Iris pigment epithelial cell (primary cell): Measurements from ENCODE around the gene QSOX2.

Experiments used
- DNase-seq: peaks from one replicate; pipeline ENCODE4 v3.0.0-alpha.2; 2011; ENCODE audit warnings: low read depth

Gene QSOX2

DNA sequence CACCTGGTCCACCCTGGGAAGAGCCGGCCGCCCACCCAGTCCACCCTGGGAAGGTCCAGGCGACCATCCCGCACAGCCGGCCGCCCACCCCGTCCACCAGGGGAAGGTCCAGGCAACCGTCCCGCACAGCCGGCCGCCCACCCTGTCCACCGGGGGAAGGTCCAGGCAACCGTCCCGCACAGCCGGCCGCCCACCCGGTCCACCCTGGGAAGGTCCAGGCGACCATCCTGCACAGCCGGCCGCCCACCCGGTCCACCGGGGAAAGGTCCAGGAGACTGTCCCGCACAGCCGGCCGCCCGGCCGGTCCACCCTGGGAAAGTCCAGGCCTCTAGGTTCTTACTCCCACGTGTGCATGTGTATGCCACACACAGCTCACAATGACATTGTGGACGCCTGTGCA, 6.7 kb upstream of the QSOX2 start:
- no peak for DNase-seq

DNA sequence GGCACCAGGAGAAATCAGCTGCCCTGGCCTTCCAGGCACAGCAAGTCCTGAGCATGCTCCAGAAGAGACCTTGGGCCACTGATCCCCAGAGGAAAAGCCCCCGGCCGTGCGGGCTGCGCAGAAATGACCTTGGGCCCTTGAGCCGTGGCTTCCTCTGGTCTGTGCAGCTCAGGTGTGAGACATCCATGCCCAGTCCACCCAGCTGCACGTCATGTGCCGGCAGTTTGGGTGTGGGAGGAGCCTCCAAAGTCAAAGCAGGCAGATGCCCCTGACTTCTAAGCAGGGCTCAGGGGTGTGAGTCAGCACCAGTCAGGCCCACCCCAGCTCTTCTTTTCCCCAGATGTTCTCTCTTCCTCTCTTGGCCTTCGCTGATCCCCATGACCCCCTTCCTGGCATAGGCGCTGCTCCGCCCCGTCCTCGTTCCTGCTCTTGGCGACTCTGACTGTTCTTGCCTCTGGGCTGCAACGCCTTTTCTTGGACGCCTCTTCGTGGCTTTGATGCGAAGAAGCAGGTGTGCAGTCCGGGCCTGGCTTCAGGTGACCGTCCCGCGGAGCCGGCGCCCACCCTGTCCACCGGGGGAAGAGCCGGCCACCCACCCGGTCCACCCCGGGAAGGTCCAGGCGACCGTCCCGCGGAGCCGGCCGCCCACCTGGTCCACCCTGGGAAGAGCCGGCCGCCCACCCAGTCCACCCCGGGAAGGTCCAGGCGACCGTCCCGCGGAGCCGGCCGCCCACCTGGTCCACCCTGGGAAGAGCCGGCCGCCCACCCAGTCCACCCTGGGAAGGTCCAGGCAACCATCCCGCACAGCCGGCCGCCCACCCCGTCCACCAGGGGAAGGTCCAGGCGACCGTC, 5.9 kb upstream of the QSOX2 start:
- DNase-seq, result no peak

DNA sequence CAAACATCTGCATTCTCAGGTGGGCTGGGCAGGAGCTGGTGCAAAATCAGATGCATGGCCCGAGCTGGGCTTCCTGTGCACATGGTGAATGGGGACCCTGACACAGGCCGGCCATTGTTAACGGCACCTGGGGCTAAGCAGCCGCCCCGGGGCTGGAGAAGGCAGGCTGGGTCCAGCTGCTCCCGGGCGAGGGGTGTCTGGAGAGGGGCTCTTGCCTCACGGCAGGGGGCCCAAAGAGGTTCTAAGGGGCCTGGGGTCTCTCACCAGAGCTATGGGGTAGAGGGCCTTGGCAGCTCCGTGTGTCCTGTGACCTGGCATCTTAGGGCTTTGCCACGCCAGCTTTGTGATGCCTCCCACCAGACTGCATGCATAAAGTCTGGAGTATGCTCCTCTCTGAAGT, 5.1 kb upstream of the QSOX2 start:
- DNase-seq, result no peak

DNA sequence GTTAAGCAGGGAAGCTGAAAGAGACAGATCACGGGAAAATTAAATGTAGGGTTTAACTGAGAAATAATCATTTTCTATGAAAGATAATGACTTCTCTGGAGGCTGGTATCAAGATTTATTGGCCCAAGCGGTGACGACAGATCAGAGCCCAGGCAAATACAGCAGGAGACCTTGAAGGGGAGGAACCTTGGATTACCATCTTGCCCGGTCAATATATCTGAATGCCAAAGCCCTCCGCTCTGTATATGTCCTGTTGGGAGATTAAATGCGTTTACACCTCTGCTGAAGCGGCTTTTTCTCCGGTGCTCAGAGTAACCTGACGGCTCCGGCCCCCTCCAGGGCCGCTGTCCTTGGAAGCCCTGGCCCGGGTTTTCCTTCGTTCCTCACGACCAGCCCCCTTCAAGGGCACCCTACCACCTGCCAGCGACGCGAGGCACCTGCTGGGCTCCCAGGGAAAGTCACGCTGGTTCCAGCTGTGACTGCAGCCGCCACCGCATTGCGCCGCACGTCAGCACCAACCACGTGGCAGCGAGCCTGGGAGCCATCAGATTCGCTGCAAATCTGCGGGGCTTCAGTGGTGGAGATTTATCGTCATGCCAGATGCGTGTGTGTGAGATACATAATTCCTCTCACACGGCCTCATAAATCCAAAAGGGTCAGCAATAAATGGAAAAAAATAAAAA, 4.4 kb upstream of the QSOX2 start:
- no peak for DNase-seq

DNA sequence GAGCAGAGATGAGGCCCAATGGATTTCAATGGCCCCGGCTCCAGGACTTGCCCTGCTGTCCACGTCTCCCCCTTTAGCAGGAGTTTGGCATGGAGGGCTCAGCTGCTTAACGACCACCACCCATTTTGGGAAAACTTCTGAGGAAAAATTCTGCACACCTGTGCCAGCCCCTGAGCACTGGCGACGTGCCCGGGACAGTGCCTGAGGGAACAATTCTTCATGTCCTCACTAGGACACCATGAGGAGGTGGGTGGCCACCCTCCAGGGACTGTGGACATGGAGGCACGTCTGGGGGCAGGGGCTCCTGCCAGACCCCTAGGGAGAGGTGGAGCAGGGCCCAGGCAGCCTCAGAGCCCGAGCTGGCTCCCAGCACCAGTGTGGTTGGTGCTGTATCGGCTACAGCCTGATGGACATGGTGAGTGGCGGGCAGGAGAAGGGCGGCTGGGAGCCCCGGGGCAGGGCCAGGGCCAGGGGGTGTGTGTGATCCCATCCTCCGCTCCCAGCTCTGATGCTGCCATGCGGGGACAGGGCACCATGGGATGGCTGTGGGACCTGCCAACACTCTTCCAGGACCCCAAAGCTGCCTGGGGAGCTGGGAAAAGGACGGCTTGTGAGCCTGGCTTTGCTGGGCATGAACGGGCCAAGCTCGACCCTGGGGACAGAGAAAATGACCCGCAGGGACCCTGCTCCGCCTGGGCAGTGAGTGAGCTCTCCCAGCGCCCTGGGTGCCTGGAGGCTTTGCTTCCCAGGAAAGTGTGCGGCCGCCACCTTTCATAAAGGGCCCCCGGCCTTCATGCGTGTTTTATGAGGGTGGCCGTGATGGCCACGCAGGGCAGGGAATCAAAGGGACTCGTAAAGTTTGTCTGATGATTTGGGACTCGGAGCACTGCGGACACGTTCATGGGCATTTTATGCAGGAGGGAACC, 3.6 kb upstream of the QSOX2 start:
- no peak for DNase-seq

DNA sequence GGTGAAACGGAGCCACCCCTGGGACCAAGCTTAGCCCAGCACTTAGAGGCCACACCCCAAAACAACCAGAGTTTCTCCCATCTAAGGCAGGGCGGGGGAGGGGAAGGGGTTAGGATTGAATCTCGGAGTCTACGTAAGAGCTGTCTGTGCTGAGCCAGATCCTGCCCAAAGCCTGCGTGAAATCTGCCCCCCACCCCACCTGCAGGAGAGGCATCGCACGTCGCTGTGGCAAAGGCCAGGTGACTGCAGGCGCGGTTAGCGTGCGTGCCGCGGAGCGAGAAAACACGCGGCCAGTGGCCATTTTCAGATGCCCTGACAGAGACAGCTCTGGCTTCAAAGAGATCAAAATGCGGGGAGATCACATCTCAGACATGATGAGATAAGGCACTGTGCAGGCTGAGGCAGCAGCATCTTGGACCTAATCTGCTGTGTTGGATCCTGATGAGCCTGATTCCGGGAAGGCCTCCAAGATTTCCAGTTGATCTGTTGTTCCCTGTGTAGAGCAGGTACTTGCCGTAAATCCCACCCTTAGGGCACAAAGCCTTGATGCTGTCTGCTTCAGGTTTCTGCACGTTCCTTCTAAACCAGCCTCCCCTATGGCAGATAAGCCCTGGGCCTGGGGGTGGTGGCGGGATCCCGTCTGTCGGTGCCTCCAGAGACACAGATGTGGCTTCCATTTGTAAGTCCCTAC, 2.5 kb upstream of the QSOX2 start:
- DNase-seq, result no peak

DNA sequence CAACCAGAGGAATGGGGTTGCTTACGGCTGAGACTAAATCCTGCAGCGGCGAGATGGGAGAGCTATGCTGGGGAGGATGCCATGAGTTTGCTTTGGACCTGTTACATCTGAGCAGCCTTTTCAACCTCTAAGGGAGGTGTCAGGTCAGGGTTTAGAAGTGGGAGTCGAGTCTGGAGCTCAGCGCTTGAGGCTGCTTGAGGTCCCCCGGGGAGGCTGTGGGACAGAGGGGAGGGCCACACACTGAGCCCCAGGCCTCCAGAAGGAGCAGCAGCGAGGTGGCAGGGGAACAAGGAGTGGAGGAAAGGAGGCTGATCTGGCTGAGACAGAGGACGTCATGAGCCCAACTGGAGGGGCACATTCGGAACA, 1.9 kb upstream of the QSOX2 start:
- DNase-seq, result no peak

DNA sequence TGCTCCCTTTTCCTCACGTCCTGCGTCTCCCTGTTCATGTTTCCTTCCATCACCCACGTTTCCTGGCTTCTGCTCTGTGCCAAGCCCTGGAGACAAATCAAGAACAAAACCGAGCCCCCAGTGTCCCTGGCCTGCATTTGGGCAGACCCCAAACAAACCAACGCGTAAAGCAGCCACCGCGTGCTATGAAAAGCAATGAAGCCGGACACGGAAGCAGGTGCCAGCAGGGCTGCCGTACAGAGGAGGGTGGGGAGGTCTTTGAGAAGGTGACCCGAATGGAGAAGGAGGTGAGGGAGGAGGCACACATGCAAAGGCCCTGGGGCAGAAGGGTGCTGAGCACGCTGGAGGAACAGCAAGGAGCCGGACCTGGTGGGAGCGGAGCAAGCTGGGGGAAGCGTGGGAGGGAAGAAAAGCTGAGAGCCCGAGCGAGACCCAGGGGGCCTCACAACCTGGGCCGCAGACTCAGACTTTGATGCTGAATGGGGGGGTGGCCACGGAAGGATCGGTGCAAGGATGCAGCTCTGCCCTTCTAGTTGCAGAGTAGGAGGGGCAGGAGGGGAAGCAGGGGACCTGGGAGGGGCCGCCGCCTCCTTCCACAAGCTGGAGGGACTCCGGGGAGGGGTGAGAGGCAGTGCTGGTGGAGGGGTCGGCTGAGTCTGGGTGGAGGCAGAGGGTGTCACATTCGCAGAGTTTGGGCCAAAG, 1.4 kb upstream of the QSOX2 start:
- DNase-seq, result no peak

DNA sequence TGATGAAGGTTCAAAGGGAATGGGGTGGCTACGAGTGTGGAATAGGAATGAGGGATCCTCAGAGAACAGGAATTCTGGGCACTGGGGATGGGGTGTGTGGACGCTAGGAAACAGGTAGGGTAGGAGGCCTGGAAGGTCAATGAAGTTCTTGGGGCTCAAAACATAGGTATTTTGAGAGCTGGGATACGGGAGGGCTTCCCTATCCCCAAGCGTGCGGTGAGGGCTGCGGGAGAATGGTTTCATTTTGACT, 718 bp downstream of the QSOX2 start:
- DNase-seq, result peak; percentile 21

DNA sequence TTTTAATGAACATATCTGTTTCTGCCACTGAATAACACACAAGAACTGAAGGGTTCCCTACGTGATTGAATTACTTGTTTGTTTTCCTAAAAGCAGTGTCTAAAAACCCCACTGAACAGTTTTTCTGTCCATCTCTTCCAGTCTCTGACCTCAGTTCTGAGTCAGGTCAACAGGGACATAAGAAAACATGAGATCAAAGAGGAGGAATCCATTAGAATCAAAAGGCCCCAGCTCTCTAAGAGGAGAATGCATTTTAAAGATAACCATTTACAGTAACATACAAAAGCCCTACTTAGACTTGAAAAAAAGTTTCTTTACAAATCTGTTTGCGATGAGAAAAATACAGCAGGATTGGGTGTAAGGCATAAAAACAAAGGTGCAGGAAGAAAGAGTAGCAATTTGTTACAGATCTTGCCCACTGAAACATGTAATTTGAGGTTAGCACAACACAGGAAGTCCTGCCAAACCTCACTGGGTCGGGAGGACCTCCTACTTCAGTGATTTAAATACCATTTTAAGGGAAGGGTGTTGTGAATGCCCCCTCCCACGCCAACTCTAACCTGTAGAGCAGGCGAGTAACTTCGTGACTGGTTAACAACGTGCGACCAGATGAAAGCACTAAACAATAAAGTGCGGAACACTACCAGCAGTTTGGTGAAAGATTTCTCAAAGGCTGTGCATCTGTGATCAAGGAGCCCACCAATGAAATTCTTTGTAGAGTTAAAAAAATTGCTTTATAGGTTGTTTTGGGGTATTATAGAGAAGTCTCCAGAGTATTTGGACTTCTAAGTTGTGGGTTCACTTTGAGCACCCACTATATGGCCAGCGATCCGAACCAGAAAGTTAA, 1.3 kb downstream of the QSOX2 start:
- no peak for DNase-seq

DNA sequence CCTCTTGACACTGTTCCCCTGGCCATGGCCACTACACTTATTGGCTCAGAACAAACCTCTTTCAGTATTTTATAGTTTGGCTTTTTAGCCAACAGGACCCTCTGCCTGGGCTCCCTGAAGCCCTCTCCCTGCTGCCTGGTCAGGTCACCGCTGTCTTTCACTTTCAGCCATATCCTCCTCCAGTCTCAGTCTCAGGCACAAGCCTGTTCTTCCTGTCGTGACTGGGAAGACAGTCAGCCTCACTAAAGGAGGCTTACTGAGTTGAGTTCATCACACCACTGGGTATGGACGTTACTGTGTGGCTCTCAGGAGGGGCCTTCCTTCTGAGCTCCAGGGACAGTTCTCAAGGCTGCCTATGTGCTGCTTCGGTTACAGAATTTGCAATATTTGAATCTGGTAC, 2.0 kb downstream of the QSOX2 start:
- no peak for DNase-seq

DNA sequence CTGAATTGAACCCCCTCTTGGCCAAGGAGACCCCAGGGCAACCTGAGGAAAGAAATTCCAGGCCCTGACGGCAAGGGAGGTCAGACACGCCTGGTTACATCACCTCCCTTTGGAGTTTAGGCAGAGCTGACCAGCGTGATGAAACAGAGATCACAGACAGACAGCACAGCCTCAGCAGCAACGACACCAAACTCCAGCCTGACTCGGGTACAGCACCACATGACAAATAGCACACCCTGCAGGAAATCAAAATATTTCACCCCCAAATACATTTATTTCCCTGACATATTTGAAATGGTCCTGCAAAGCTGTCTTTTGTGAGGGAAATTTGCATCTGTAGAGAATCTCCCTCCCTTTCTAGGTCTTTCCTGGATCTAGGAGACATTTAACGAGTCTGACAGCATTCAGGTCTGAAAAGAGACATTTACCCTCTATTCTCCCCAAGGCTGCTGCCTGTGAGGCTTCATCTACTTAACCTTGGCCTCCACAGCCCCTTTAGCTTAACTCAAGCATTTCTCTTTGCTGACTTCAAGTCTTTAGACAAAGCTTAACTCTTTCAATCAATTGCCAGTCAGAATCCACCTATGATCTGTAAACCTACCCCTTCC, 2.6 kb downstream of the QSOX2 start:
- peak; percentile 32 for DNase-seq

DNA sequence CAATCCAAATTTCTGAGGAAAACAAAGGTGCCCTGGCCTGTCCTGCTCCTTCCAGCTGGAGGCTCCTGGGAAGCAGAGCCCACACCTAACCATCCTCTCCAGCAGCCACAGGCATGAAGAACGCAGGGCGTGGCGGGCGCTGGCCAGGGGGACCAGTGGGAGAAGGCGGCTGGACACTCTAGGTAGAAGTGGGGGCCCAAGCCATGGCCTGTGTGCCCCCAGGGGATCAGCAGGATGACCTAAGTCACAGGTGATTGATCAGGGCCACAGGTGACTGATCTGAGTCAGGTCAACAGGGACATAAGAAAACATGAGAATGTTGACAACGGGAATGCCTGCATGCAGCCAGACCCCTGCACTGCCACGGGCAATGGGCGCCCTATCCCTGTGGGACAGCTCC, 3.4 kb downstream of the QSOX2 start:
- no peak for DNase-seq

DNA sequence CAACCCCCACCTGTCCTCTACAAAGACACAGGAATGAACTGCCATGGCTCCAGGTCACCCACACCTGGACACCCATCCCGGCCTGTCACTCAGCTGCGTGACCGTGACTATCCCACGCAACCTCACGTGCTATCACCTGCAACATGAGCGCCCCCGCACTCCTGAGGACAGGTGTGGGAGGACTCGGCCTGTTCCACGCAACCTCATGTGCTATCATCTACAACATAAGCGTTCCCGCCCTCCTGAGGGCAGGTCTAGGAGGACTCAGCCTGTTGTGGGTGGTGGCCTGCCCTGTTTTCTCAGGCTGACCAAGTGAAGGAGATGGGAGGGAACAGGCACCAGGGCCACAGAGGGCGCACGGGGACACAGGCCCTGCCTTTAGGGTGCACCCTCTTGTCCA, 4.1 kb downstream of the QSOX2 start:
- no peak for DNase-seq

DNA sequence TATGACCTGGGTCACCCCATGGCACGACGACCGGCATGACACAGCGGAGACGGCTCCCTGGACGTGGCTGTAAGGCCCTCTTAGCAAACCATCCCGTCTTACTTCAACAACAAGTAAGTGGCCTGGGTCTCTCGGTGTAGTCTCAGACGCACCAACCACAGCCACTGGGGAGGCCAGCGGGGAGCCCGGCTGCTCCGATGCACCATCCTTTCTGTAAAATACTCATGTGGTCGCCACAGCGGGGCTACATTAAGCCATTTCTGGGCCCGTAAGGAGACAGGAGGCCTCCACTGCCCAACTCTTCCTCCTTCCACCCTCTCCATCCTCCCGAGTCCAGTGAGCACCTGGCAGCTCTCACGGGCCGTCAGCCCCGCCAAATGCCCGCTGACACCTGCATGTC, 4.7 kb downstream of the QSOX2 start:
- DNase-seq, result no peak

DNA sequence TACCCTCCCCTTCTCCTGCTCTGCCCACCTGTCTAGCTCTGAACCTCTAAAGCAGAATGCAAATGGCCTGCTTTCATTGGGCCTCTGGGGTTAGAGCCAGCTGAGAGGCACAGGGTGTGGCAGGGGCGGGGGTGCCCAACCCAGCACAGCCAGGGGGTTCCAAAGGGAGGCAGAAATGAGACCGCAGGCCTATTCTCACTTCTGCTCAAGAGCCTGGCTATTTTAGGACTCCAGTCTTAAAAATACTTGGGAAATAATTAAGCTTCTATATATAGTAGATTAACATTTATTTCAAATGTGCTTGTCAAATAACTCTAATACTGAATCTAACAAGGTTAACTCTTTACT, 5.7 kb downstream of the QSOX2 start:
- DNase-seq, result no peak

DNA sequence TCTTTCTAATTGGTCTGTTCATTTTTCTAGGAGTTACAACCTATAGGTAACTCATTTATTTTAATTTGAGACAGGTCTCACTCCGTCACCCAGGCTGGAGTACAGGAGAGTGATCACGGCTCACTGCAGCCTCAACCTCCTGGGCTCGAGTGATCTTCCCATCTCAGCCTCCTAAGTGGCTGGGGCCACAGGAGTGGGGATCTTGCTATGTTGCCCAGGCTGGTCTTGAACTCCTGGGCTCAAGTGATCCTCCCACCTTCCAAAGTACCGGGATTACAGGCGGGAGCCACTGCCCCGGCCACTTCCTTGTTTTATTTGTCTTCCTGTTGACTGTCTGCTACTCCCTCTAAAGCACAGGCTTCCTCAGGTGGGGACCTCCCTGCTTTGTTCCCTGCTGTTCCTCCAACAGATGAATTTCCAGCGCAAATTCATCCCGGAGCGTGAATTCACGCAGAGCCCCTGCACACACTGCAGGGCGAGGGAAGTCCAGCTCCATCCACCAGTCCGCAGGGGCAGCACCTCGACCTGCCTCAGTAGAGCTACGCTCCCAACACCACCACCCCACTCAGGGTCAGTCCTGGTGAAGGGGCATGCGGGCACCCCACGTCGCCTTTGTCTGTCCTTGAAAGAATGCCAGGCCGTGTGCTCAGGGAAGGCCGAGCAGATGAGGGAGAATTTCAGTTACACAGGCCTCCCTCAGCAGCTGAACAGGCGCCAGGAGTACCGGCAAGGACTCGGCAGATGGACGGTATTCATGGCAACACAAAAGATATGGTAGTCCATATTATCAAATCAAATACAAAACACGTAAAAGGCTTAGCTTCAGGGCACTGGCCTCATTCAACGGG, 6.3 kb downstream of the QSOX2 start:
- DNase-seq, result no peak

DNA sequence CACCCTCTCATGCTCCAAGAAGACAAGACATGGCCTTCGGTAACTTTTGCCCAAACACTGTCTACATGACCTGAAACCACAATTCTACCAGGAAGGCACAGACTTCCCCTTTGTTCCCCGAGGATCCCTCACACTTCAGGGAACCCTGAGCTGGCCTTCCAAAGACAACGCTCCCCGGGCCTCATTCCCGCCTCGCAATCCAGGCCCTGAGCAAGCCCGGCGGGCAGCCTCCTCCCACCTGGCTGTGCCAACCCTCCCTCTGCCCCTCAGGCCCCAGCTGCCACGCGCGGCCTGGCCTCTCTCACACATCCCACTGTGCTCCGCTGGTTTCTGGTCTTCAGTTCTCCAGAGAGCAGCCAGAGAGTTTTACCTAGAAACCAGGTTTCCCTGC, 7.3 kb downstream of the QSOX2 start:
- DNase-seq, result no peak

DNA sequence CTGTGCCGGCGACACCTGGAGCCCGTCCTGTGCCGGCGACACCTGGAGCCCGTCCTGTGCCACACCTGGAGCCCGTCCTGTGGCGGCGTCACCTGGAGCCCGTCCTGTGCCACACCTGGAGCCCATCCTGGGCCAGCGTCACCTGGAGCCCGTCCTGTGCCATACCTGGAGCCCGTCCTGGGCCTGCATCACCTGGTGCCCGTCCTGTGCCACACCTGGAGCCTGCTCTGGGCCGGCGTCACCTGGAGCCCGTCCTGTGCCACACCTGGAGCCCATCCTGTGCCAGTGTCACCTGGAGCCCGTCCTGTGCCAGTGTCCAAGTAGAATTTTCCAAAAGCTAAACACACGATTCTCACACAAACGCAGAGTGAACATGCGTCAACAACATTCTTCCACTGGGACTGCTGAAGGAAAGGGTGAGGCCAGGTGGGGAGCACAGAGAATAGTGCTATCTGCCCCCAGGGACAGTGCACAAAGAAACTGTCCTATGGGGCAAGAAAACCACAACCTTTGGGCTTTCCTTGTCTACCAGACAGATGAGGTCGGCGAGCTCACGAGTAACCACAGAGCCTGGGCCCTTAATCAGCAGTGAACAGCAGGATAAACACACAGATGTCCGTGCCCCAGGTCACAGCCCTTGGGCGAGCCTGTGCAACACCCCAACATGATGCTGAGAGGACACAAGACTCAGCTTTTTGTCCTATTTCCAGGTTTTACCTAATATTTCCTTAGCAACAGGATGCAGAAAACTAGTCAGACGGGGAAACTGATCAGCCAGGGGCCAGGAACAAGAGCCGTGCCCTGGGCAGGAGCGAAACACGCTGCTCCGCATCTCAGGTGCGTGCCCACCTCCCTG, 7.9 kb downstream of the QSOX2 start:
- DNase-seq, result no peak
